Gastrocnemius medialis (tissue), 4 donors: ENCODE results near the gene KCNA5.

ENCODE experiments used
- CTCF ChIP-seq, 5 experiments: fragments of 450-650 bp in 3 of 5; fragments of 200-600 bp in 2 of 5; sonication (generic) in 2 of 5; IDR thresholded peaks in 4 of 5; conservative IDR thresholded peaks in 1 of 5; 1 replicate in 4 of 5; 2 replicates in 1 of 5; pipeline ENCODE4 v1.5.1; 2016 to 2019; ENCODE audit warnings: antibody characterized with exemption in 5 of 5, mild to moderate bottlenecking in 3 of 5, moderate library complexity in 3 of 5
- POLR2A ChIP-seq, 2 donors: fragments of 450-650 bp; IDR thresholded peaks; one replicate each; pipeline ENCODE4 v1.6.1; 2017; ENCODE audit warnings: antibody characterized with exemption in 2 of 2, mild to moderate bottlenecking in 2 of 2, moderate library complexity in 2 of 2

- no peak for TF ChIP-seq POLR2A (IDR thresholded peaks at IDR 0.05)
- no peak for TF ChIP-seq CTCF (IDR thresholded peaks at IDR 0.05 in 4 of 5, conservative IDR thresholded peaks at IDR 0.05 in 1 of 5)
These were observed 13.6 kb upstream of the KCNA5 start for GRCh38 chr12:5030066-5030465.
